Breast epithelium (tissue), 3 donors: ENCODE results near the gene PATJ.
"Not testable (repeated sequence)": the region's sequence is repeated elsewhere in the genome, so short reads cannot be mapped to it uniquely, and the experiment has no call there.

Experiments
- POLR2AphosphoS5 ChIP-seq, 3 donors: sonication (generic); formaldehyde crosslinking; IDR thresholded peaks; one replicate each; pipeline ENCODE4 v1.6.1; 2017; ENCODE audit warnings: antibody characterized with exemption in 3 of 3
- TF ChIP-seq, protein P1 (sequence below), 3 donors: fragments of 450-650 bp; IDR thresholded peaks; one replicate each; pipeline ENCODE4 v1.5.1; 2016 to 2017; ENCODE audit warnings: antibody characterized with exemption in 3 of 3, mild to moderate bottlenecking in 3 of 3, moderate library complexity in 3 of 3

- TF ChIP-seq, protein P1, sequence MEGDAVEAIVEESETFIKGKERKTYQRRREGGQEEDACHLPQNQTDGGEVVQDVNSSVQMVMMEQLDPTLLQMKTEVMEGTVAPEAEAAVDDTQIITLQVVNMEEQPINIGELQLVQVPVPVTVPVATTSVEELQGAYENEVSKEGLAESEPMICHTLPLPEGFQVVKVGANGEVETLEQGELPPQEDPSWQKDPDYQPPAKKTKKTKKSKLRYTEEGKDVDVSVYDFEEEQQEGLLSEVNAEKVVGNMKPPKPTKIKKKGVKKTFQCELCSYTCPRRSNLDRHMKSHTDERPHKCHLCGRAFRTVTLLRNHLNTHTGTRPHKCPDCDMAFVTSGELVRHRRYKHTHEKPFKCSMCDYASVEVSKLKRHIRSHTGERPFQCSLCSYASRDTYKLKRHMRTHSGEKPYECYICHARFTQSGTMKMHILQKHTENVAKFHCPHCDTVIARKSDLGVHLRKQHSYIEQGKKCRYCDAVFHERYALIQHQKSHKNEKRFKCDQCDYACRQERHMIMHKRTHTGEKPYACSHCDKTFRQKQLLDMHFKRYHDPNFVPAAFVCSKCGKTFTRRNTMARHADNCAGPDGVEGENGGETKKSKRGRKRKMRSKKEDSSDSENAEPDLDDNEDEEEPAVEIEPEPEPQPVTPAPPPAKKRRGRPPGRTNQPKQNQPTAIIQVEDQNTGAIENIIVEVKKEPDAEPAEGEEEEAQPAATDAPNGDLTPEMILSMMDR (IDR thresholded peaks at IDR 0.05): not testable (repeated sequence)
- TF ChIP-seq POLR2AphosphoS5 (IDR thresholded peaks at IDR 0.05): not testable (repeated sequence)
Observed at GRCh38 chr1:61837607-61838006, 95.3 kb downstream of the PATJ start.
